Ascending aorta (tissue), 2 donors: ENCODE data around the gene LRP1B. TPM values are rescaled to one million over a fixed set of nuclear protein-coding genes. Genes with fewer than 3 reads are reported as not detected.

ENCODE experiments used
- DNase-seq, 2 donors: peaks; one replicate each; pipeline ENCODE4 v3.0.0-alpha.2; 2019; ENCODE audit warnings: low spot score in 2 of 2
- H3K27ac ChIP-seq, 2 donors: fragments of 200-600 bp; sonication (generic); one replicate each; pipeline ENCODE4 v1.5.1; 2016 to 2017; ENCODE audit warnings: mild to moderate bottlenecking in 1 of 2
- H3K27me3 ChIP-seq: fragments of 200-600 bp; sonication (generic); one replicate; pipeline ENCODE4 v1.5.1; 2017
- H3K36me3 ChIP-seq, 2 donors: fragments of 200-600 bp; sonication (generic); one replicate each; pipeline ENCODE4 v1.5.1; 2016
- H3K4me1 ChIP-seq, 2 donors: fragments of 200-600 bp; sonication (generic); one replicate each; pipeline ENCODE4 v1.5.1; 2016 to 2017; ENCODE audit warnings: mild to moderate bottlenecking in 1 of 2
- H3K4me3 ChIP-seq, 2 donors: fragments of 200-600 bp; sonication (generic); one replicate each; pipeline ENCODE4 v1.5.1; 2016 to 2017; ENCODE audit warnings: mild to moderate bottlenecking in 1 of 2
- H3K9me3 ChIP-seq, 2 donors: fragments of 200-600 bp; sonication (generic); one replicate each; pipeline ENCODE4 v1.5.1; 2016
- CTCF ChIP-seq, 3 experiments: fragments of 200-600 bp in 2 of 3; fragments of 450-650 bp in 1 of 3; sonication (generic) in 2 of 3; IDR thresholded peaks; one replicate each; pipeline ENCODE4 v1.5.1; 2016 to 2019; ENCODE audit warnings: antibody characterized with exemption in 3 of 3, mild to moderate bottlenecking in 1 of 3, moderate library complexity in 1 of 3
- intact Hi-C: fragments of 100-400 bp; cut with DNase I; formaldehyde crosslinking; loops from one replicate; pipeline ENCODE4 v1.15.1; 2023
- total RNA-seq: library from RNA; depleted of rRNA; stranded (reverse); fragments of >200 nt; gene quantifications from one replicate; pipeline ENCODE4 v1.1.0, GENCODE V29; 2016

LRP1B gene
- total RNA-seq, 1 donor from 2014 or later: not detected

- no peaks in the 10 kb centered on the region for H3K27me3 ChIP-seq
- no peak for DNase-seq
- no peaks in the 10 kb centered on the region for H3K4me1 ChIP-seq
- H3K9me3 ChIP-seq: no peaks in the 10 kb centered on the region
- no peak for TF ChIP-seq CTCF (IDR thresholded peaks at IDR 0.05)
- no peak overlapping the region for H3K27ac ChIP-seq
- no peak overlapping the region for H3K4me3 ChIP-seq
- intact Hi-C loops: no loop called here
- no peaks in the 10 kb centered on the region for H3K36me3 ChIP-seq
Observed at GRCh38 chr2:141871913-141872634, 258.7 kb downstream of the LRP1B start.

- no peak overlapping the region for H3K4me3 ChIP-seq
- intact Hi-C loops: no loop called here
- no peaks in the 10 kb centered on the region for H3K4me1 ChIP-seq
- H3K27me3 ChIP-seq: no peaks in the 10 kb centered on the region
- H3K9me3 ChIP-seq: no peaks in the 10 kb centered on the region
- no peak for TF ChIP-seq CTCF (IDR thresholded peaks at IDR 0.05)
- no peak for DNase-seq
- no peak overlapping the region for H3K27ac ChIP-seq
- H3K36me3 ChIP-seq: no peaks in the 10 kb centered on the region
Observed at GRCh38 chr2:141869572-141869971, 261.2 kb downstream of the LRP1B start.

GRCh38 chr2:141863964-141864363, 266.9 kb downstream of the LRP1B start:
- H3K27ac ChIP-seq: no peak overlapping the region
- intact Hi-C loops: no loop called here
- DNase-seq: no peak
- no peak for TF ChIP-seq CTCF (IDR thresholded peaks at IDR 0.05)
- no peaks in the 10 kb centered on the region for H3K36me3 ChIP-seq
- no peaks in the 10 kb centered on the region for H3K4me1 ChIP-seq
- H3K27me3 ChIP-seq: no peaks in the 10 kb centered on the region
- no peaks in the 10 kb centered on the region for H3K9me3 ChIP-seq
- no peak overlapping the region for H3K4me3 ChIP-seq

GRCh38 chr2:141856215-141856919, 274.4 kb downstream of the LRP1B start:
- H3K4me3 ChIP-seq: no peak overlapping the region
- no peaks in the 10 kb centered on the region for H3K27me3 ChIP-seq
- no peak overlapping the region for H3K27ac ChIP-seq
- H3K4me1 ChIP-seq: no peaks in the 10 kb centered on the region
- intact Hi-C loops: no loop called here
- H3K9me3 ChIP-seq: no peaks in the 10 kb centered on the region
- H3K36me3 ChIP-seq: no peaks in the 10 kb centered on the region
- no peak for TF ChIP-seq CTCF (IDR thresholded peaks at IDR 0.05)
- no peak for DNase-seq

GRCh38 chr2:141848191-141848590, 282.6 kb downstream of the LRP1B start:
- no peak overlapping the region for H3K4me3 ChIP-seq
- intact Hi-C loops: no loop called here
- H3K27ac ChIP-seq: no peak overlapping the region

More at GRCh38 chr2:141848191-141848590, 282.6 kb downstream of the LRP1B start:
- no peak for TF ChIP-seq CTCF (IDR thresholded peaks at IDR 0.05)
- Histone ChIP-seq H3K9me3 (no peaks in the 10 kb centered on the region), H3K36me3 (no peaks in the 10 kb centered on the region), H3K27me3 (no peaks in the 10 kb centered on the region), H3K4me1 (no peaks in the 10 kb centered on the region)
- no peak for DNase-seq
